ENCODE measurements around the gene ATG4D. TPM values are rescaled to one million over a fixed set of nuclear protein-coding genes. Genes with fewer than 3 reads are reported as not detected.
A peak's percentile ranks its signal among the peaks of the same experiment; 100 is the strongest.

The ATG4D gene
- total and polyA plus RNA-seq, 2 experiments from 2014 or later, result 6.2 to 18.0 TPM

DNA sequence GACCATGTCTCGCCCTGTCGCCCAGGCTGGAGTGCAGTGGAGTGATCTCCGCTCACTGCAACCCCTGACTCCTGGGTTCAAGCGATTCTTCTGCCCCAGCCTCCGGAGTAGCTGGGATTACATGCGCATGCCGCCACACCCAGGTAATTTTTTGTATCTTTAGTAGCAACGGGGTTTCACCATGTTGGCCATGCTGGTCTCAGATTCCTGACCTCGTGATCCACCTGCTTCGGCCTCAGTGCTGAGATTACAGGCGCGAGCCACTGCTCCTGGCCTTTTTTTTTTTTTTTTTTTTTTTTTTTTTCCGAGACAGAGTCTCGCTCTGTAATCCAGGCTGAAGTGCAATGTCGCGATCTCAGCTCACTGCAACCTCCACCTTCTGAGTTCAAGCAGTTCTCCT is 35.7 kb upstream of the ATG4D start:
- Histone ChIP-seq H4K20me1 (ENCODE audit: insufficient read depth) (no peaks in the 10 kb centered on the region), H3K9me2 (ENCODE audit: insufficient read depth) (no peaks in the 10 kb centered on the region), H3K79me2 (ENCODE audit: insufficient read depth) (no peaks in the 10 kb centered on the region), H3K27me3 (replicated peaks; ENCODE audit: insufficient read depth) (peaks cover 1% of the 10 kb centered on the region; the same call in 1 of the 2 replicates), H3K4me1 (ENCODE audit: insufficient read depth) (no peaks in the 10 kb centered on the region), H3K4me2 (ENCODE audit: unreplicated experiment) (no peak overlapping the region), H3K9me3 (ENCODE audit: low read depth) (no peaks in the 10 kb centered on the region), H3K4me3 (no peak overlapping the region), H3F3A (ENCODE audit: insufficient read depth) (0 out of 2 replicates have a peak, but pooled peaks cover 3% of the 10 kb centered on the region), H3K9ac (no peak overlapping the region), H3K27ac (no peak overlapping the region), H2AFZ (no peak overlapping the region), H3K36me3 (ENCODE audit: low read depth) (no peaks in the 10 kb centered on the region)
- in situ Hi-C loops (cut with MboI), result no loop called here
- WGBS, 2 experiments (ENCODE audit: low coverage in 1 of 2, low lambda C conversion rate in 2 of 2, missing lambda C conversion rate in 2 of 2), result 83 to 86% methylated on average over 15 to 16 of the region's 16 CpGs
- no peak for TF ChIP-seq EZH2 (IDR thresholded peaks at IDR 0.05; ENCODE audit: insufficient read depth, poor library complexity, severe bottlenecking)
- TF ChIP-seq EZH2phosphoT487 (IDR thresholded peaks at IDR 0.05; ENCODE audit: insufficient read depth, low read depth), result no peak
- no peak for DNase-seq

DNA sequence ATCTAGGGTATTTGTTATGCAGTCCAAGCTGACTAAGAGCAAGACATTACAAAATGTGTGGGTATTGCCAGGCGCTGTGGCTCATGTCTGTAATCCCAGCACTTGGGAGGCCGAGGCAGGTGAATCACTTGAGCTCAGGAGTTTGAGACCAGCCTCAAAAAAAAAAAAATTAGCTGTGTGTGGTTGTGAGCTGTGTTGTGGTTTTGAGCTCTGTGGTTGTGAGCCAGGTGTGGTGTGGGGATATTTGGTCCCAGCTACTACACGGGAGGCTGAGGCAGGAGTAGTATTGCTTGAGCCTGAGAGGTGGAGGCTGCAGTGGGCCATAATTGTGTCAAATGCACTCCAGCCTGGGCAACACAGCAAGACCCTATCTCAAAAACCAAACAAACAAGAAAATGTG is 35.0 kb upstream of the ATG4D start:
- Histone ChIP-seq H3K9me3 (ENCODE audit: low read depth) (no peaks in the 10 kb centered on the region), H3K4me1 (ENCODE audit: insufficient read depth) (no peaks in the 10 kb centered on the region), H3K79me2 (ENCODE audit: insufficient read depth) (no peaks in the 10 kb centered on the region), H3F3A (ENCODE audit: insufficient read depth) (0 out of 2 replicates have a peak, but pooled peaks cover 3% of the 10 kb centered on the region), H3K4me2 (ENCODE audit: unreplicated experiment) (no peak overlapping the region), H3K9ac (no peak overlapping the region), H3K9me2 (ENCODE audit: insufficient read depth) (no peaks in the 10 kb centered on the region), H3K27ac (no peak overlapping the region), H2AFZ (no peak overlapping the region), H4K20me1 (ENCODE audit: insufficient read depth) (no peaks in the 10 kb centered on the region), H3K27me3 (replicated peaks; ENCODE audit: insufficient read depth) (peaks cover 8% of the 10 kb centered on the region; the same call in 1 of the 2 replicates), H3K4me3 (no peak overlapping the region), H3K36me3 (ENCODE audit: low read depth) (no peaks in the 10 kb centered on the region)
- DNase-seq, result no peak
- TF ChIP-seq EZH2phosphoT487 (IDR thresholded peaks at IDR 0.05; ENCODE audit: insufficient read depth, low read depth) (no peak), EZH2 (IDR thresholded peaks at IDR 0.05; ENCODE audit: insufficient read depth, poor library complexity, severe bottlenecking) (no peak)
- in situ Hi-C loops (cut with MboI), result no loop called here
- 57 to 67% methylated on average over 3 of the region's 3 CpGs for WGBS, 2 experiments (ENCODE audit: low coverage in 1 of 2, low lambda C conversion rate in 2 of 2, missing lambda C conversion rate in 2 of 2)

DNA sequence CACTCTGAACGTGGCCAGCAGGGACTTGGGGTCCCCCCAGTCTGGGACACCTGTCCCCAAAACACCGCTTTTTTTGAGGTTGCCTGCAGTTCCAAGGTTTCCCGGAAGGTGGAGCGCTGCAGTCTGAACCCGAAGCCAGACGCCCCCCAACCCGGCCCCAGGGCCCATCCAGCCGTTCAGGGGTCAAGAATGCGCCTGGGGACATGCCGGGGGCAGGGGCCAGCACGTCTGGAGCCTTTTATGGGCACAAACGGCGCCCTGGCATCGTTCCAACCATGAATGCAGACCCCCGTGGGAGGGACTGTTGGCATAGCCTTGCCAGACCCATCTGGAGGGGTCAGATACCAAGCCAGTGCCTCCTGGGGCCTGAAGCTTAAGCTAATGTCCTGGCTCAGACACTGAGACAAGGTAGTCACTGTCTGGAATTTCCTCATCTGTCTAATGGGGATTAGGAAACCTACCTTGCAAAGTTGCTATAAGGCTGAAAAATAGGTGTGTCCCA is 33.4 kb upstream of the ATG4D start:
- Histone ChIP-seq H3F3A (ENCODE audit: insufficient read depth) (0 out of 2 replicates have a peak, but pooled peaks cover 3% of the 10 kb centered on the region), H3K9ac (no peak overlapping the region), H3K9me3 (ENCODE audit: low read depth) (no peaks in the 10 kb centered on the region), H3K4me1 (ENCODE audit: insufficient read depth) (no peaks in the 10 kb centered on the region), H3K4me2 (ENCODE audit: unreplicated experiment) (peak overlapping the region; percentile 14), H3K27ac (no peak overlapping the region), H3K79me2 (ENCODE audit: insufficient read depth) (no peaks in the 10 kb centered on the region), H4K20me1 (ENCODE audit: insufficient read depth) (no peaks in the 10 kb centered on the region), H3K4me3 (no peak overlapping the region), H3K9me2 (ENCODE audit: insufficient read depth) (no peaks in the 10 kb centered on the region), H3K27me3 (replicated peaks; ENCODE audit: insufficient read depth) (peaks cover 12% of the 10 kb centered on the region; the same call in 1 of the 2 replicates), H2AFZ (no peak overlapping the region), H3K36me3 (ENCODE audit: low read depth) (no peaks in the 10 kb centered on the region)
- WGBS, 2 experiments (ENCODE audit: low coverage in 1 of 2, low lambda C conversion rate in 2 of 2, missing lambda C conversion rate in 2 of 2), result 9 to 13% methylated on average over 14 of the region's 15 CpGs
- no peak for TF ChIP-seq EZH2phosphoT487 (IDR thresholded peaks at IDR 0.05; ENCODE audit: insufficient read depth, low read depth)
- TF ChIP-seq EZH2 (IDR thresholded peaks at IDR 0.05; ENCODE audit: insufficient read depth, poor library complexity, severe bottlenecking), result no peak
- DNase-seq, result peak; percentile 30
- in situ Hi-C loops (cut with MboI), result no loop called here

DNA sequence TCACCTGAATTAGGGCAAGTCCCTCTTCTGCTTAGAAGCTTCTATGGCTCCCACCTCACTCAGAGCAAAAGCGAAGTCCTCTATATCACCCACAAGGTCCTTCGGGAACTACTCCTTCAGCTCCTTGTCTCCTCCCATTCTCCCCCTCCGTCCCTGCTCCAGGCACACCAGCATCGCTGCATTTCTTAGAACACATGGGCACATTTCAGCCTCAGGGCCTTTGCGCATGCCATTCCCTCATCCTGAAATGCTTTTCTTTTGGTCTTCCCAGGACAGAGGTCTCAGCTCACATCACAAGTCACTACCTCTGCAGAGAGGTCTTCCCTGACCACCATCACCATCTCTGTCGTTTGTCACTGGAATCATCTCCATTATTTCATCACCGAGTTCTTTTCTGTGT is 30.5 kb upstream of the ATG4D start:
- Histone ChIP-seq H3F3A (ENCODE audit: insufficient read depth) (0 out of 2 replicates have a peak, but pooled peaks cover 3% of the 10 kb centered on the region), H3K9me3 (ENCODE audit: low read depth) (no peaks in the 10 kb centered on the region), H3K27ac (no peak overlapping the region), H3K9me2 (ENCODE audit: insufficient read depth) (no peaks in the 10 kb centered on the region), H3K4me2 (ENCODE audit: unreplicated experiment) (no peak overlapping the region), H3K79me2 (ENCODE audit: insufficient read depth) (no peaks in the 10 kb centered on the region), H3K9ac (no peak overlapping the region), H4K20me1 (ENCODE audit: insufficient read depth) (no peaks in the 10 kb centered on the region), H3K4me1 (ENCODE audit: insufficient read depth) (no peaks in the 10 kb centered on the region), H3K4me3 (no peak overlapping the region), H3K27me3 (replicated peaks; ENCODE audit: insufficient read depth) (peaks cover 12% of the 10 kb centered on the region; the same call in 1 of the 2 replicates), H3K36me3 (ENCODE audit: low read depth) (no peaks in the 10 kb centered on the region), H2AFZ (no peak overlapping the region)
- WGBS, 2 experiments (ENCODE audit: low coverage in 1 of 2, low lambda C conversion rate in 2 of 2, missing lambda C conversion rate in 2 of 2), result 60 to 70% methylated on average over 7 of the region's 7 CpGs
- in situ Hi-C loops (cut with MboI), result no loop called here
- no peak for DNase-seq
- TF ChIP-seq EZH2phosphoT487 (IDR thresholded peaks at IDR 0.05; ENCODE audit: insufficient read depth, low read depth) (no peak), EZH2 (IDR thresholded peaks at IDR 0.05; ENCODE audit: insufficient read depth, poor library complexity, severe bottlenecking) (no peak)

All from GM23248 (cell line).